ENCODE measurements around the gene WDR27. TPM values are rescaled to one million over a fixed set of nuclear protein-coding genes. Genes with fewer than 3 reads are reported as not detected.

WDR27 gene
- total and polyA plus RNA-seq, 10 of the 15 experiments (the other 5 are each of a cell fraction or from before 2014, with no cell fraction given) = 1.9 to 33.2 (median 19.0) TPM

- TF ChIP-seq ZBTB40 (IDR thresholded peaks at IDR 0.05; ENCODE audit: borderline replicate concordance) (no peak), TCF3 (IDR thresholded peaks at IDR 0.05; ENCODE audit: borderline replicate concordance, insufficient read depth, low read depth, low read length) (no peak), KAT2A (conservative IDR thresholded peaks at IDR 0.05; ENCODE audit: control insufficient read depth, low read depth, low read length) (no peak), RBBP5 (conservative IDR thresholded peaks at IDR 0.05) (no peak), ZBTB11 (CRISPR knock-in tag; IDR thresholded peaks at IDR 0.05) (no peak), EZH2 (IDR thresholded peaks at IDR 0.05; ENCODE audit: borderline replicate concordance, control insufficient read depth, low read depth, low read length) (no peak), HSF1 (IDR thresholded peaks at IDR 0.05; ENCODE audit: low read depth, low read length) (no peak), ZSCAN29 (IDR thresholded peaks at IDR 0.05) (no peak), FOXM1 (IDR thresholded peaks at IDR 0.05; ENCODE audit: low read depth, low read length) (no peak), TARDBP (IDR thresholded peaks at IDR 0.05; ENCODE audit: borderline replicate concordance) (no peak)
Observed at GRCh38 chr6:169501777-169502313, 200.0 kb downstream of the WDR27 start (continued).
